Astrocyte (in vitro differentiated cells and primary cell): ENCODE measurements around the gene CLEC11A.

Experiments
- EZH2 ChIP-seq: IDR thresholded peaks from 2 replicates; pipeline ENCODE4 v1.6.1; 2012; ENCODE audit warnings: mild to moderate bottlenecking, low read length, inconsistent platforms; ENCODE audit not compliant: insufficient read depth
- TF ChIP-seq, protein P1 (sequence below): IDR thresholded peaks from 2 replicates; pipeline ENCODE4 v1.5.1; 2011; ENCODE audit warnings: low read depth, mild to moderate bottlenecking, inconsistent platforms, low read length, moderate library complexity; ENCODE audit not compliant: insufficient read depth

DNA sequence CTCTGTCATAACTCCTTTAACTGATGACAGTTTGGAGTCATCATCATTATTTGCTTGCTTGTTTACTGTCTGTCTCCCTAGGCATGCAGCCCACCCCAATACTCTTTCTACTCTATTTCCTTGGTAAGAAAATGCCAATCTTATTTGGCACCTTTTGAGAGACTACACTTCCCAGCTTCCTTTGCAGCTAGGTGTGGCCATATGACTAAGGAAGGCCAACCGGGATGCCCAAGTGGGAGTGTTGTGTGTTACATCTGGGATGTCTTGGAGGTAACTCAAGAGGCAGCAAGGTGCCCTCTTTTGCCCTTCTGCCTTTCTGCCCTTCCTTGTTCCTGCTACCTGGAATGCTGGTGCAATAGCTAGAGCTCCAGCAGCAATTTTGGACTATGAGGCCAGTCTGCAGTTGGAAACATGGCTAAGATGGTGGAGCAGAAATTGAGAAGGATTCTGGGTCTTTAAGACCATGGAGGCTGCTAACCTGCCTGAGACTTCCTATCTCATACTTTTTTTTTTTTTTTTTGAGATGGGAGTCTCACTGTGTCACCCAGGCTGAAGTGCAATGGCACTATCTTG is 46.5 kb upstream of the CLEC11A start:
- TF ChIP-seq, protein P1, sequence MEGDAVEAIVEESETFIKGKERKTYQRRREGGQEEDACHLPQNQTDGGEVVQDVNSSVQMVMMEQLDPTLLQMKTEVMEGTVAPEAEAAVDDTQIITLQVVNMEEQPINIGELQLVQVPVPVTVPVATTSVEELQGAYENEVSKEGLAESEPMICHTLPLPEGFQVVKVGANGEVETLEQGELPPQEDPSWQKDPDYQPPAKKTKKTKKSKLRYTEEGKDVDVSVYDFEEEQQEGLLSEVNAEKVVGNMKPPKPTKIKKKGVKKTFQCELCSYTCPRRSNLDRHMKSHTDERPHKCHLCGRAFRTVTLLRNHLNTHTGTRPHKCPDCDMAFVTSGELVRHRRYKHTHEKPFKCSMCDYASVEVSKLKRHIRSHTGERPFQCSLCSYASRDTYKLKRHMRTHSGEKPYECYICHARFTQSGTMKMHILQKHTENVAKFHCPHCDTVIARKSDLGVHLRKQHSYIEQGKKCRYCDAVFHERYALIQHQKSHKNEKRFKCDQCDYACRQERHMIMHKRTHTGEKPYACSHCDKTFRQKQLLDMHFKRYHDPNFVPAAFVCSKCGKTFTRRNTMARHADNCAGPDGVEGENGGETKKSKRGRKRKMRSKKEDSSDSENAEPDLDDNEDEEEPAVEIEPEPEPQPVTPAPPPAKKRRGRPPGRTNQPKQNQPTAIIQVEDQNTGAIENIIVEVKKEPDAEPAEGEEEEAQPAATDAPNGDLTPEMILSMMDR = no peak
- TF ChIP-seq EZH2 = no peak
